HepG2 (cell line): ENCODE measurements around the gene STK36.

Experiments used
- EZH2 ChIP-seq: conservative IDR thresholded peaks from 2 replicates; pipeline ENCODE4 v1.6.1; 2012; ENCODE audit warnings: mild to moderate bottlenecking, low read depth, low read length, moderate library complexity
- RELA ChIP-seq: sonication (generic); formaldehyde crosslinking; IDR thresholded peaks from 2 replicates; pipeline ENCODE4 v1.4.0; 2020; ENCODE audit warnings: missing genetic modification reagents

DNA sequence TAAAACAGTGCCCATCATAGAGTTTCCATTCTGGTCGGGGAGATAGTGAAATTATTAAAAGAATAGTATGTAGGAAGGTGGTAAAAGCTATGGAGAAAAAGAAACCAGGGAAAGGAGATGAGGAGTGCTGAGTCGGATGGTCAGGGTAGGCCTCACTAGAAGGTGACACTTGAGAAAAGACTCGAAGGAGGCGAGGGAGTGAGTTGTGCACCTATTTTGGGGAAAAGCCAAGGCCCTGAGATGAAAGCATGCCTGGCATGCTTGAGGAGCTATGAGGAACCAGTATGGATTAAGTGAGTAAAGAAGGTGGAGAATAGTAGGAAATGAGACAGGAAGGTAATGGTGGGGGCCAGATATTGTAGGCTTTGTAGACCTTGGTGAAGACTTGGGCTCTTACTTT lies 31.5 kb downstream of the STK36 start:
- TF ChIP-seq EZH2 = no peak
- no peak for TF ChIP-seq RELA (CRISPR knock-in tag)
